Caco-2 (cell line): ENCODE data around the gene RIOK3. TPM values are rescaled to one million over a fixed set of nuclear protein-coding genes. Genes with fewer than 3 reads are reported as not detected.
A peak's percentile ranks its signal among the peaks of the same experiment; 100 is the strongest.

ENCODE experiments used
- BruUV-seq: library from RNA; stranded (reverse); fragments of 400-500 nt; replicated peaks from 2 replicates; lab custom pipeline; 2021; lab: Mats Ljungman, UMichigan
- CTCF ChIA-PET: fragments of 300-600 bp; sonication (Branson Sonifier 250); formaldehyde crosslinking; loops from one replicate; lab custom pipeline; 2022; ENCODE audit warnings: antibody characterized with exemption; lab: Charles Lee
- POLR2A ChIA-PET: fragments of 300-600 bp; sonication (Branson Sonifier 250); formaldehyde crosslinking; loops from one replicate; lab custom pipeline; 2022; ENCODE audit warnings: antibody characterized with exemption; lab: Charles Lee
- DNase-seq, 2 experiments: peaks; one replicate each; pipeline versions ENCODE4 v3.0.0 to v3.0.0-alpha.2; 2020 to 2022
- H3K27me3 ChIP-seq: replicated peaks from 2 replicates; pipeline ENCODE4 v1.6.0; 2011; ENCODE audit warnings: low read length; ENCODE audit not compliant: control insufficient read depth, insufficient read depth
- H3K36me3 ChIP-seq: 2 replicates; pipeline ENCODE4 v1.5.1; 2011; ENCODE audit warnings: low read length; ENCODE audit not compliant: control insufficient read depth, insufficient read depth
- H3K4me1 ChIP-seq: fragments of 250-450 bp; sonication (Bioruptor Pico); 2 replicates; pipeline ENCODE4 v1.5.1; 2020; ENCODE audit warnings: mild to moderate bottlenecking
- H3K4me3 ChIP-seq: 2 replicates; pipeline ENCODE4 v1.5.1; 2011; ENCODE audit warnings: low read depth, mild to moderate bottlenecking, control low read depth, low read length
- H3K9me3 ChIP-seq: fragments of 250-450 bp; sonication (Bioruptor Pico); 2 replicates; pipeline ENCODE4 v1.5.1; 2020; ENCODE audit warnings: mild to moderate bottlenecking, moderate library complexity
- H3K27ac Mint-ChIP-seq: one replicate; pipeline ENCODE4 v1.8.0; 2022; ENCODE audit warnings: mixed read lengths; ENCODE audit not compliant: unreplicated experiment
- H3K27me3 Mint-ChIP-seq: one replicate; pipeline ENCODE4 v1.8.0; 2022; ENCODE audit warnings: mixed read lengths; ENCODE audit not compliant: insufficient read depth, unreplicated experiment
- H3K36me3 Mint-ChIP-seq: one replicate; pipeline ENCODE4 v1.8.0; 2022; ENCODE audit warnings: mild to moderate bottlenecking, mixed read lengths; ENCODE audit not compliant: insufficient read depth, unreplicated experiment
- H3K4me1 Mint-ChIP-seq: one replicate; pipeline ENCODE4 v1.8.0; 2022; ENCODE audit warnings: low read depth, mixed read lengths; ENCODE audit not compliant: unreplicated experiment
- H3K4me3 Mint-ChIP-seq: one replicate; pipeline ENCODE4 v1.8.0; 2022; ENCODE audit warnings: mild to moderate bottlenecking, moderate library complexity, mixed read lengths; ENCODE audit not compliant: unreplicated experiment
- H3K9me3 Mint-ChIP-seq: one replicate; pipeline ENCODE4 v1.8.0; 2022; ENCODE audit warnings: mixed read lengths; ENCODE audit not compliant: unreplicated experiment
- intact Hi-C: fragments of 100-400 bp; cut with micrococcal nuclease; formaldehyde crosslinking; loops from one replicate; pipeline ENCODE4 v1.10.0; 2022; ENCODE audit not compliant: unreplicated experiment
- total RNA-seq: library from RNA; stranded (reverse); gene quantifications from 2 replicates; pipeline ENCODE4 v1.2.3, GENCODE V29; 2022
- TF ChIP-seq, protein P1 (sequence below), 2 experiments: fragments of 200-600 bp in 1 of 2; IDR thresholded peaks; 1 replicate in 1 of 2; 2 replicates in 1 of 2; pipeline versions ENCODE4 v1.5.1 to v1.8.0; 2011 to 2022; ENCODE audit warnings: antibody characterized with exemption in 1 of 2, control low read depth in 1 of 2, inconsistent platforms in 1 of 2, low read depth in 1 of 2, low read length in 1 of 2, mild to moderate bottlenecking in 1 of 2, moderate library complexity in 1 of 2; ENCODE audit not compliant: insufficient read depth in 1 of 2, severe bottlenecking in 1 of 2, unreplicated experiment in 1 of 2

RIOK3 gene
- total RNA-seq, 1 experiment from 2014 or later: 32.4 TPM

DNA sequence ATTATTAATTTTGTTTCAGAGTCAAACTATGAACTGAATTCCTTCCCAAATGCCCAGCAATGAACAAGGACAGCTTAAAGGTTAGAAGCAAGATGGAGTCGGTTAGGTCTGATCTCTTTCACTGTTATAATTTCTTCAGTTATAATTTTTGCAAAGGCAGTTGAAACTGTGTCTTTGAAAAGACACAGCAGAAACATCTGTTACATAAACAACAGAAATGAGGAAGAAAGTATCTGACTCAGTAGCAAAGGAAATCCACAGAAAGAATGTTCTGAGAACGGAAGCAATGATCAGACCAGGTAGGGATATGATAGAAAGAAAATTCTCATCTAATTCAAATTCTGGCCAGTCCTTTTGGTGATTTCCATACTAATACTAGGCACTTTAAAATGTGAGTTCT lies 45.0 kb downstream of the RIOK3 start:
- Mint-ChIP-seq H3K27me3 (no peaks in the 10 kb centered on the region), H3K36me3 (peaks cover 8% of the 10 kb centered on the region), H3K4me1 (no peaks in the 10 kb centered on the region), H3K27ac (no peak overlapping the region), H3K9me3 (no peaks in the 10 kb centered on the region), H3K4me3 (no peak overlapping the region)
- Histone ChIP-seq H3K4me1 (no peaks in the 10 kb centered on the region), H3K27me3 (no peaks in the 10 kb centered on the region), H3K36me3 (no peaks in the 10 kb centered on the region), H3K4me3 (no peak overlapping the region), H3K9me3 (no peaks in the 10 kb centered on the region)
- no peak for DNase-seq
- POLR2A ChIA-PET: interaction anchor here (0.5 kb wide), 2 partner anchors 16 to 640 kb away, joined by 3 read pairs; partner anchors contain the start of gene CABYR
- CTCF ChIA-PET: interaction anchor here (0.6 to 1.2 kb wide), 4 partner anchors 10 to 45 kb away, joined by 3 to 4 read pairs (median 3); partner anchors contain the start of gene RIOK3
- BruUV-seq: no TSS peak
- intact Hi-C loops: no loop called here
- TF ChIP-seq, protein P1, sequence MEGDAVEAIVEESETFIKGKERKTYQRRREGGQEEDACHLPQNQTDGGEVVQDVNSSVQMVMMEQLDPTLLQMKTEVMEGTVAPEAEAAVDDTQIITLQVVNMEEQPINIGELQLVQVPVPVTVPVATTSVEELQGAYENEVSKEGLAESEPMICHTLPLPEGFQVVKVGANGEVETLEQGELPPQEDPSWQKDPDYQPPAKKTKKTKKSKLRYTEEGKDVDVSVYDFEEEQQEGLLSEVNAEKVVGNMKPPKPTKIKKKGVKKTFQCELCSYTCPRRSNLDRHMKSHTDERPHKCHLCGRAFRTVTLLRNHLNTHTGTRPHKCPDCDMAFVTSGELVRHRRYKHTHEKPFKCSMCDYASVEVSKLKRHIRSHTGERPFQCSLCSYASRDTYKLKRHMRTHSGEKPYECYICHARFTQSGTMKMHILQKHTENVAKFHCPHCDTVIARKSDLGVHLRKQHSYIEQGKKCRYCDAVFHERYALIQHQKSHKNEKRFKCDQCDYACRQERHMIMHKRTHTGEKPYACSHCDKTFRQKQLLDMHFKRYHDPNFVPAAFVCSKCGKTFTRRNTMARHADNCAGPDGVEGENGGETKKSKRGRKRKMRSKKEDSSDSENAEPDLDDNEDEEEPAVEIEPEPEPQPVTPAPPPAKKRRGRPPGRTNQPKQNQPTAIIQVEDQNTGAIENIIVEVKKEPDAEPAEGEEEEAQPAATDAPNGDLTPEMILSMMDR (IDR thresholded peaks at IDR 0.05; ENCODE audit: insufficient read depth in 1 of 2, low read depth in 1 of 2, low read length in 1 of 2, severe bottlenecking in 1 of 2, unreplicated experiment in 1 of 2): no peak

DNA sequence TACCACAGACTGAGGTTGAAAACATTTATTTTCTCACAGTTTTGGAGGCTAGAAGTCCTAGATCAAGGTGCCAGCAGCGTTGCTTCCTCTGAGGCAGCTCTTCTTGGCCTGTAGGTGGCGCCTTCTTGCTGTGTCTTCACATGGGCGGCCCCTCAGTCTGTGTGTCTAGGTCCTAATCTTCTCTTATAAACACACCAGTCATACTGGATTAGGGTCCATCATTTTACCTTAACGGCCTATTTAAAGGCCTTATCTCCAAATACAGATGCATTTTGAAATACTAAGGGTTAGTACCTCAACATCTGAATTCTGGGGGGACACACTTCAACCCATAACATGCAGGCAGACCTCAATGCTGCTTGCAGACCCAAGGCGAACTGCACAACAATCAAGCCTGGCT lies 45.8 kb downstream of the RIOK3 start:
- POLR2A ChIA-PET: interaction anchor here (0.5 kb wide), 2 partner anchors 16 to 640 kb away, joined by 3 read pairs; partner anchors contain the start of gene CABYR

DNA sequence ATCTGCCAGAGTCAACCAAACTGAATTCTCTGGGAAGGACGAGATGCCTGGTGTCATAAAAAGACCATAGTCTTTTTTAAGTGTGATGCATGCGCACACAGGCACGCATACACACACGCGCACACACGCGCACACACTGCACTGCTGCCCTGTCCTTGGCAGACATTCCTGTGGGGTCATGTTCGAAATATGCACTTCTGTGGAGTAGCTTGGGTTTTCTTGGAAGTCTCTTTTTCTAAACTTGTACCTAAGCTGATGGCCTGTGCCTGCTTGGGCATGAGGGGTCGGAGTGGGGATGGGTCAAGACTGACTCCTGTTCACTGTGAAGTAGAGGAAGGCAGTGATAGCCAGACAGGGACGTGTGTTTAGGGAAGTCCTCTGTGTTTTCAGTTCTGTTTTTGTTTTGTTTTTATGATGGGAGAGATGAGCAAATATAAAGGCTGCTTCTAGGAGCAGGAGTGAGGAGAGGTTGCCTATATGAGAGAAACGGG lies 46.2 kb downstream of the RIOK3 start:
- Histone ChIP-seq H3K4me1 (no peaks in the 10 kb centered on the region), H3K27me3 (no peaks in the 10 kb centered on the region), H3K36me3 (no peaks in the 10 kb centered on the region), H3K4me3 (no peak overlapping the region), H3K9me3 (no peaks in the 10 kb centered on the region)
- DNase-seq: no peak
- CTCF ChIA-PET: interaction anchor here (1.2 kb wide), 1 partner anchor 16 kb away, joined by 3 read pairs; no protein-coding TSS in a partner anchor
- no TSS peak for BruUV-seq
- POLR2A ChIA-PET: no interaction called here
- intact Hi-C loops: no loop called here
- TF ChIP-seq, protein P1 (IDR thresholded peaks at IDR 0.05; ENCODE audit: insufficient read depth in 1 of 2, low read depth in 1 of 2, low read length in 1 of 2, severe bottlenecking in 1 of 2, unreplicated experiment in 1 of 2): no peak
- Mint-ChIP-seq H3K4me1 (no peaks in the 10 kb centered on the region), H3K4me3 (no peak overlapping the region), H3K9me3 (no peaks in the 10 kb centered on the region), H3K27ac (no peak overlapping the region), H3K36me3 (peaks cover 10% of the 10 kb centered on the region), H3K27me3 (no peaks in the 10 kb centered on the region)

More for the DNA sequence above, 45.8 kb downstream of the RIOK3 start:
- H3K36me3 ChIP-seq: no peaks in the 10 kb centered on the region
- Mint-ChIP-seq H3K4me1 (no peaks in the 10 kb centered on the region), H3K27ac (no peak overlapping the region), H3K36me3 (peaks cover 10% of the 10 kb centered on the region), H3K27me3 (no peaks in the 10 kb centered on the region), H3K9me3 (no peaks in the 10 kb centered on the region), H3K4me3 (no peak overlapping the region)
- BruUV-seq: no TSS peak
- CTCF ChIA-PET: interaction anchor here (0.6 to 1.2 kb wide), 4 partner anchors 11 to 46 kb away, joined by 3 to 4 read pairs (median 3); partner anchors contain the start of gene RIOK3
- no peaks in the 10 kb centered on the region for H3K4me1 ChIP-seq
- H3K27me3 ChIP-seq: no peaks in the 10 kb centered on the region
- TF ChIP-seq, protein P1 (IDR thresholded peaks at IDR 0.05; ENCODE audit: insufficient read depth in 1 of 2, low read depth in 1 of 2, low read length in 1 of 2, severe bottlenecking in 1 of 2, unreplicated experiment in 1 of 2): peak; percentile 29 to 65
- H3K4me3 ChIP-seq: no peak overlapping the region
- DNase-seq: peak; percentile 53 to 57
- intact Hi-C loops: no loop called here
- H3K9me3 ChIP-seq: no peaks in the 10 kb centered on the region
